ENCODE results near the gene SMAD6.

SMAD6 gene

DNA sequence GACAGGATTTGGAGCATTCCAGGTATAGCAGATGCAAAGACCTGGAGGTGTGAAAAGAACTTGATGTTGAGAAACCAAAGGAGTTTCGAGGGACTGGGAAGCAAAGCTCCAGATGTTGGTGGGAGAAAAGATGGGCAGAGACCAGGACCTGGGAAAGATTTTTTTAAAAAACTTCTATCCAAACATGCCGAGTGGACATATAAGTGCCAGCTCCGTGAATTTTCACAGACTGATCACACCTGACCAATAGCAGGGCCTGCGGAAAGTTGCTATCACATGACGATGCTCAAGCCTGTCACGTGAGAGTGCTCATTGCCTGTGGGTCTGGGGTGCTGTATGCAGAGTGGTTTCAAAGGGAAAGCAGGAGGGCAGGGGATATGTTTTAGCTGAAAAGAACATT, 19.9 kb downstream of the SMAD6 start:
- DNase-seq, result no peak

DNA sequence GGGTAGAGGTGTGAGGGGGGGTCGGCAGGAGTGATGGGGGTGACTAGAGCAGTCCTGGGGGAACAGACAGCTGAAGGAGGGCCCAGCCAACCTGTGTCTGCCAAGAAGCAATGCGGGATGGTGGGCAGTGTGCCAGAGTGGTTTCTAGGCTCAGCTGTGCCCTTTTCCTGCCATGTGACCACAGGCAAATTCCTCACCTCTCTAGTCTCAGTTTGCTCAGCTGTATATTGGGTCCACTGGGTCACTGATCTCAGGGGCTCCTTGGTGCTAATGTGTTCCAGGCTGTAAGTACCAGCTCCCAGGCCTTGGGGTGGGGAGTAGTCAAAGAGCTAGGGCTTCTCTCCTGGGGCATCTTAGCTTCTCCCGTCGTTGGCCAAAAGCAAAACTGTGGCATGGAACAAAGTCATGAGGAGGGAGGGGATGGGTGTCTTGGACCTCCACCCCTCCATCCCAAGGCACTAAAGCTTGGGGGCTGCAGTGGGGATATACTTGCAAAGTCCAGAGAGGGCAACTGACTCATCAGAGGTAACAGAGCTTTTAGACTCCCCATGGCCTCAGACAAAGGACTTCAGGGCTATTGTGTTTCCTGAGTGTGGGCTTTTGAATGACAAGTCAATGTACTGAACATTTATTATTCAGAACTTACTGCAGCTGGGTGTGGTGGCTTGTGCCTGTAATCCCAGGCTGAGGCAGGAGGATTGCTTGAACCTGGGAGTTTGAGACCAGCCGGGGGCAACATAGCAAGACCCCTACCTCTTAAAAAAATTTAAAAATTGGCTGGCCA, 20.9 kb downstream of the SMAD6 start:
- no peak for DNase-seq

DNA sequence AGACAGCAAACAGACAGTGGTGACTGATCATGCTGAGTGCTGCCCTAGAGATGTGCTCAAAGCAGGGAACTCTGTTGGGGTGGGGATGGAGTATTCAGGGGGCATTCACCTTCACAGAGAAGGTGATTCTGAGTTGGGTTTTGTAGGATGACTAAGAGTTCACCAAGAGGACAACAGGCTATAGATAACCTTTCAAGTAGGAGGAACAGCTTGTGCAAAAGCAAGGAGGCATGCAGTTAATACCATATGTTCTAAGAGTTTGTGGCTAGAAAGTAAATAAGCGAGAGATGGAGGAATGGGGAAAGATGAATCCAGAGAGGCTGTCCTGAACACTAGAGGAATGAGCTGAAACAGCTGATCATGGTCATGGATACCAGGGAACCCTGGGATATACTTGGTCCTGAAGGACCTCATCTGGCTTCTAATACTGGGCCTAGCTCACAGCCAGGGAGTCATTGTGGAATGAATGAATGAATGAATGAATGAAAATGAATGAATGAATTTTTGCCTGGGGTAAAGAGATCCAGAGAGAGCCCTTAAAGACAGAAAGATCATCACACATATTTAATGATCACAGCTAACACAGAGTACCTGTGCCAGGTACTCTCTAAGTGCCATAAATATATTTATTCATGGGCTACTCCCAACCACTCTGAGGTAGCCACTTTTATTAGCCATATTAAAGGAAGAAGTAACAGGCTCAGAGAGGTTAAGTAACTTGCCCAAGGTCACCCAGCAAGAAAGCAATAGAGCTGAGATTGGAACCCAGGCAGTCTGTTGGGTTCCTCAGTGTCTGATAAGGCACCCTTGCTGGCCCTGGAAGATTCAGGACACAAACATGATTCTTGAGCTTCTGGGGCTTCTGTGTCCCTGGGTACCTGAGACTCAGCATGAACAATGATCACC, 22.0 kb downstream of the SMAD6 start:
- no peak for DNase-seq

DNA sequence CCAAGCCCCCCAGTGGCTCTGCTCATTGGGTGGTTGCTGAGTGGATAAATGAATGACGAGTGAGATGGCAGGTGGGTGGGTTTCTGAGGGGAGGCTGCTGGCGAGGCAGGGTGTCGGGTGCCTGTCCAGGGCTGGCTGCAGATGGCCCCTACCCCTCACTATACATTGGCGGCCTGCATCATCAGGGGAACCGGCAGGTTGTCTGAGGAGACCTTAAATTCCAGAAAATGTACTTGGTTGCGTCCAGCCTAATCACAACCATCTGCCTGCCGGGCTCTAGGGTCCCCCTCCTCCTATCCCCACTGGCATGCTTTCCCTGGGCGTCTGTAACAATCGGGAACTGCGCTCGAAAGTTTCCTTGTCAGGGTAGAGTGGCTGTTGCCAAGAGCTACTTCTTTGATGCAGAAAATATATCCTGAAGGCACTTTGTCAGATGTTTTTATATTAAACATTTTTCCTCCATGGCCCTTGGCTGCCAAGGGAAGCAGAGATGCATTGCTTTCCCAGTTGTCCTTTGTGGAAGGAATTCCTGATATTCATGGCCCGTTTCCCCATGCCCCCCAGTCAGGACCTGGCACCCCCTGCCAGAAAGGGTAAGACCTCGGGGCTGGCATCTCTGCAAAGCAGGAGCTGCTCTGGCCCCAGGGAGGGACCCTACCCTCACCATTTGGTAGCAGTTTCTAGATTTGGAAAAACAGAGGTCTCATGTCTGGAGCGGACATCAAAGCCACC, 22.9 kb downstream of the SMAD6 start:
- no peak for DNase-seq

DNA sequence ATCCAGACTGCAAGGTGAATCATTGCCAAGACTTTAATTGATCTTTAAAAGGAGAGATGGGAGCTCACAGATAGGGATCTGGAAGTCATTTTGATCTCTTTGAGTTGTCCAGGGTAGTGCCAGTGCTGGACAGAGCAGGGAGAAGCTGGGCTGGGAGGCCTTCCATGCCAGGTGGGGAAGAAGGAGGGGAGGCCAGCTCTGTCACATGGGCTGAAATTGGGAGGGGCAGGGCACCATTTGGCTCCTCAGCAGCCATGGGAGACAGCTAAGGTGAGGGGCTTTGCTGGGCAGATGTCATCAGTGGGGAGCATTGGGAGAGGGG, 23.4 kb downstream of the SMAD6 start:
- no peak for DNase-seq

DNA sequence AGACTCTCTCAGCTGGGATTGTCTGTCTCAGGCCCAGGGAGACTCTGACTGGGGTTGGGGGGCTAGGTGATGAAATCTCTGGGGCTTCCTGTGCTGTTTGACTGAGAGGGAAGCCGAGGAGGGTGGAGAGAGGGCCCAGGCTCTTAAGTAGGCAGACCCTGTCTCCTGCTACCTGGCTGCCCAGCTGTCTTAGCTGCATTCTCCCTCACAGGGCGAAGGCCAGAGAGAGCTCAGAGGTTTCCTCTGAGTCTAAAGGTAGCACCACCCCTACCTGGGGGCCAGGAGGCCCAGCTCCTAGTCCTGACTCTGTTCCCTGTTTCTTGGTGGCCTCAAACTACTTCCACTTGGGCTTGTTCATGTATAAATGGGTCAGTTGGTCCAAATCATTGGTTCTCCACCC, 24.4 kb downstream of the SMAD6 start:
- no peak for DNase-seq

DNA sequence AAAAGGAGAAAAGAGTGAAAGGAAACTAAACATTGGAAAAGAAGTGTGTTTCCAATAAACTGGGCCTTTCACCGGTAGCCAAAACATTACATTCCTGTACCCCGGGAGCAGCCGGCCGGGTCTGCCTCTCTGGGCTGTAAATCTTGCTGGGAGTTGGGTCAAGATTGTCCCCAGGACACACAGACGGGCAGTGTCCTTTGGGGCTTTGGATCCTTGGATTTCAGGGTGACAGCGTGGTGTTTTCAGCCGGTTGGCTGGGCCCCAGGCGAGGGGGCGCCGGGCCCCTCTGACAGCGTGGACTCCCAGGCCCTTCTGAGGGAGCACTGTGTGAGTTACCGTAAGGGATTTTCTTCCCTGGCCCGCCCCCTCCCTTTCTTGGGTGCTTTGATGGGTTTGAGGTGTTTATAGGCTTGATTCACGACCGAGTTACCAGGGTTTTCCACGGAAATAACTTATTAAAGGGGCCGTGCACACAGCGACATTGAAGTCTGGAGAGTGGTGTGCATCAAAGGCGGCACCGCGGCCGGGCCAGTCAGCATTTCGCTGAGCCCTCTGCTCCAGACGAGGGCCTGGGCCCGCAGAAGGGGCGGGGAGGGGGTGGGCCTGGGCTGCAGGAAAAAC, 27.4 kb downstream of the SMAD6 start:
- DNase-seq, result no peak

DNA sequence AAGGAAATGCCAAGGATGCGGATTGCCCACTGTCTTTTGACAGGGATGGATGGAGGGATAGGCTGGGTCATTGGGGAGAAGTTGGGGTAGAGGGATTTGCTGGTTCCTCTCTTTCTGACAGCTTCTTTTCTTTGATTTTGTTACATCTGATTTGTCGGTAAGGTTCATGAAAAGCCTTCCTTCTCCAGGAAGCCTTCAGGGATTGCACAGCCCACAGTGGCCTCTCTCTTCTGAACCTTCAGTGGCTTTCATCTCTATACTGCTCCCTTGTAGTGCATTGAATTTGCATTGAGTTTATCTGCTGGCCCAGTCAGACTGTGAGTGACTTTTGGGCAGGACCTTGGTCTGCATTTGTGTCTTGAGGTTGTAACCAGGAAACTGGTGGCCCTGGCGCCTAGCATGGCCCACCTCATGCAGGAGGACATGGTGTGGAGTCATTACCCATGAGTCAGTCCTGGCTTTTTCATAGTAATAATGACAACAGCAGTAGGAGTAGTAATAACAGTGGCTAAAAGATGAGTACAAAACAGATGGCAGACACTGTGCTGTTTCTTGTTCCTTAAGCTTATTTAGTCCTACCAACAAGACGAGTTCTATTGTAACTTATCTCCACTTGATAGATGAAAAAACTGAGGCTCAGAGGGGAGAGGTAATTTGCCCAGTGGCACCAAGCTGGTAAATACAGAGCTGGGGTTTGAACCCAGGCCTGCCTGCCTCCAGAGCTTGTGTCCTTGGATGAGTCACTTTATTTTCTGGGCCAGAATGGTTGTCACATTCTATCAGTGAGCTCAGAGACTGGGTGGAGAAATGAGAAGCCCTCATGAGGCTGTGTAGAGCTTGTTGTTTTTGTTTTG, 28.4 kb downstream of the SMAD6 start:
- no peak for DNase-seq

DNA sequence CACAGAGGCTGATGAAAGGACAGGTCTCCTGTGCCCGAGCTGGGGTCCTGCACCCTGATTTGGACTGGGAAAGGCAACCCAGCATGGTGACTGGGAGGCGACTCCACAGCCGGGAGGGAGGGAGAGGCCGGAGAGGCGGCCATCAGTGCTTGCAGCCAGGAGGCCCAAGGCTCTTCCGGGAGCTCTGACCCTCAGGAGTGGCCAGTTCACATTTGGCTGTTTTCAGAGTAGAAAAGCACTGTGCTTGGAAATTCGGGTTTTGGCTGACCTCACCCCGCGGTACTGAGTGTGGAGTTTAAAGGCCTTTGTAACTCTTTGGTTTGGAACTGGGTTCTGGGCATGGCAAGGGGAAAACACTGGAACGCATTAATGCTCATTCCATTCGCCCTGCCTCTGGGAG, 31.9 kb downstream of the SMAD6 start:
- no peak for DNase-seq

DNA sequence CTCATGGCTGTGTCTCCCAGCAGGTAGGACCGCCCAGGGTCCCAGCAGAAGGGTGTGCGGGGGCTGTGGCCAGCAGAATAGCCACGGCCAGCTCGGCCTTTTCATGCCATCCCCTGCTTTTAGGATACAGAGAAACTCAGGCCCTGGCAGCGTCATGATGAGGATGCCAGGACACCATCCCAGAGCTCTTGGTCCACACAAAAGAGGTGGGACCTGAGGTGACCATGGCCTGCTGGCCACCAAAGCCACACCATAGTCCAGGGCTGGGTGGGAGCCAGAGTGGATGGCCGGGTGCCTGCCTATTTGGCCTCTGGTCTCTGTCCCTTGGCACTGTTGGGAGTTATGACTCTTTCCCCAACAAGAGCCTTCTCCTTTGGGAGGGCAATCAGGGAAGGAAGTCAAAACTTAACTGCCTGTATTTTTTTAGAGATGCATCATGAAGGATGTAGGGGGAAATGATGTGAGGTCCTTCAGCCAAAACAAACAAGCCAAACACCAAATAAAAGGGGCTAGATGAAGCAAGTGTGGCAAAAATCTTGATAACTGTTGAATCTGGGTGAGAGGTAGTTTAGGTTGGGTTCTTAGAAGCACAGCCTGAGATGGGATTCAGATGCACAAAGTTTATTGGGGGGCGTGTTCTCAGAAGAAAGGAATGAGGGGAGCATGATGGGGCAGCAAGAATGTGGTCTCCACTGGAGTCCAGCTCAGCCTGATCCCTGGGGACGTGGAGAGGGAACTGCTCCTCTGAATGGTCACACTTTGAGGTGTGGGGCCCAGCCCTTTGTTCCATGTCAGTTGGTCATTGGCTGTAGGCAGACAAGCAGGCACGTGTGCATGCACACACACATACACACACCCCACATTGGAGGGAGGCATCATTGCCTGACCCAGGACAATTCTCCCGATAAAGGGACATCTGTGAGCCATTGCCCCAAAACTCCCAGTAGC, 33.2 kb downstream of the SMAD6 start:
- DNase-seq, result no peak

DNA sequence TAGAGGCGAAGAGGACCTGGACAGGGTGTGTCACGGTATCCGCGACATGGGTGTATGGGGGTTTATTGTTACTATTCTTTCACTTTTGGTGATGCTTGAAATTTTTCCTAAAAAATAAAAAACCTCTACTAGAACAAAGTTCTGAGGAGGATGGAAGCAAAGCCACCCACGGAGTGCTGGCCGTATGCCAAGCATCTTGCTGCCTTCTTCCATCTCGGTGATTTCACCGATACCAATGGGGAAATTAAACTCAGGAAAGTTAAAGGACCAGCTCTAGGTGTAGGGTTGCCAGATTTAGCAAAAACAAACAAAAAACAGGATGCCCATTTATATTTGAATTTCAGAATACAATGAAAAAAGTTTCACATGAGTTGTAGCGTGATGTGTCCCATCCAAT, 33.9 kb downstream of the SMAD6 start:
- DNase-seq, result no peak

DNA sequence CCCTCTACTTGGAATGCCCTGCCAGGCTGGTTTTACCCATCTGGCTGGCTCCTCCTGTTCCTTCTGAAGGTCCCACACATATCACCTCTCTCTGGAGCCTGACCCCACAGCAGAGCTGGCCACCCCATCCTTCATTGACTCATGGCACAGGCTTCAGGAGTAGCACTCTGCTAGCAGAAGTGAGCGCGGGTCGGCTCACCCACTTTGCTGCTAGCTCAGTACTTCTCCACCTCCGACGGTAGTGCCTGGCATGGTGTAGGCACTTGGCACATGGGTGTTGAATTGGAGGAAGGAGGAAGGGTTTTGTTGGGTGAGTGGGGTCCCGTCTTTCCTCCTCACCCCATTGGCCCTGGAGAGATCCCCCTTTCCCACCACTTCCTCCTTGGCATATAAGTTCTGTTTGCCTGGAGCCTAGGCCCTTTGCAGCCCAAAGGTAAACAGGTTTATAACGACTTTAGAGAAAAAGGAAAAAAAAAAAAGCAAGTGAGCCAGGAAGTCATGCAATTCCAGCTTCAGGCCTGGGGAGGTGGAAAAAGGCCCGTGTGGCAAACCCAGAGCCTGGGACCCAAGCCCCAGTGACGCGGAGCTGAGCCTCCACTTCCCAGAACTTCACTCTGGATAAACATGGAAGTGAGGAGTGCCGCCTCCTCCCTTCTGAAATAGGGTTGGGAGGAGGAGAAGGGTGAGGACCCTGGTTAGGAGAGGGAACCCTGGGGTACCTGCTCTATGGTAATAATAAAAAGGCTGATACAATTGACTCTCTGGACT, 35.4 kb downstream of the SMAD6 start:
- no peak for DNase-seq

DNA sequence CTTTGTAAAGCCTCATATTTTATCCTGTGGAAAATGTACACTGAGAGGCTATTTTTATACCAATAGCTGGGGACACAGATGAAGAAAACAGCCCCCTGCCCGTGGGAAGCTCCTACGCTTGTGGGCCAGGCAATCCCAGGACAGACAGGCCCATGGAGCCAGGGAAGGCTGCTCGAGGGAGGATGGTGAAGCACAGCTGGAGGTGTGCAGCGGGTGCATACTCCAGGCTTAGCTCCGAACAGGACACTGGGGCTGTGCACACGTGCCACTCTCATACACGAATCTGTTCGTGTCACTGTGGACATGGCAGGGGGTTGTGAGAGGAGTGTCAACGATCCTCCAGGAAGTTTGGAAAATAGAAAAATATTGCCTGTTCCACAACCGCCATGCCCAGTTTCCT, 36.1 kb downstream of the SMAD6 start:
- no peak for DNase-seq

DNA sequence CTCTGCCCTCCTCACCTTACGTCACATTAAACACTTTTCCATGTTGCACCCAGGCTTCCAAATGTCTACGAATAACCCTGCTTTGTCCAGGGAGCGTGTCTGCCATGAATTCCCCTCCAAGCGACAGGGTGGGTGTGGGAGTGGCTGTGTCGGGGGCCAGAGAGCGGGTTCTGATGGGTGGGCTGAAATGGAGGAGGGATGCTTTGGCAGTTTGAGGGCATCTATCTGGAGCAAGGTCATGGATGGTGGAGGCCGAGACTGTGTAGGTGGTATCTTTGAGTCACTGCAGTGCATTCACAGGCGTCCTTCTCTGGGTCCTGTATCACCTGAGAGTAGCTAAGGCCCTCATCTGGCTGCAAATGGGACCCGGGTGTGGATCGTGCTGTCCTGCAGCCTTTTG, 36.6 kb downstream of the SMAD6 start:
- no peak for DNase-seq

DNA sequence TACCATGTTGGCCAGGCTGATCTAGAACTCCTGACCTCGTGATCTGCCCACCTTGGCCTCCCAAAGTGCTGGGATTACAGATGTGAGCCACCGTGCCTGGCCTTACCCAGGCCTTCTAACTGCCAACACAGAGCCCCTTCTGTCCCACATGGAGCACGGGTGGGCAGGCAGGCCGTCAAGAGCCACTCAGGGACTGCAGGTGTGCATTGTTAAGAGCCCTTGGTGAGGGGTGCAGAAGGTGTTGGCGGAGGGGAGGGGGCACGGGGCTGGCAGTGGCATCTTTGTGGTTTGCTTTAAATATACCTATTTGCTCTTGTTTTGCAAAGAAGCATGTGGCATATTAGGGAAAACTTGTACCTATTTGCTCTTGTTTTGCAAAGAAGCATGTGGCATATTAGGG, 37.3 kb downstream of the SMAD6 start:
- DNase-seq, result no peak

DNA sequence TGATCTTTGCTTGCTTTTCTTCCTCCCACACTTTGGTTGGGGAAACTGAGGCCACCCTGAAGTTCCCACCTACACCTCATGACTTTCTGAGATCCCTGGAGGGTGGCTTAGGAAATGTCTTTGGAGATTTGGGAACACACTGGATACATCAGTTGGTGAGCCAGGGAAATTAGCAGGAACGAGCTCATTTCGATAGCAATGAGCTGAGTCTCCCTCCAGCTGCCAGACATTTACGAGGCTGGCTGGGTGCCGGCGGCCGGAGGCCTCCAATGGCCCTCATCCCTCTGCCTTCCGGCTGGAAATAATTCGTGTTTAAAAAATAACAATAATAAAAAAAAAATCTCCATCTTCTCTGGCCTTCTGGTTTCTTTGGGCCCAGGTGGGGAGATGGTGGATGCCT, 38.8 kb downstream of the SMAD6 start:
- DNase-seq, result no peak

DNA sequence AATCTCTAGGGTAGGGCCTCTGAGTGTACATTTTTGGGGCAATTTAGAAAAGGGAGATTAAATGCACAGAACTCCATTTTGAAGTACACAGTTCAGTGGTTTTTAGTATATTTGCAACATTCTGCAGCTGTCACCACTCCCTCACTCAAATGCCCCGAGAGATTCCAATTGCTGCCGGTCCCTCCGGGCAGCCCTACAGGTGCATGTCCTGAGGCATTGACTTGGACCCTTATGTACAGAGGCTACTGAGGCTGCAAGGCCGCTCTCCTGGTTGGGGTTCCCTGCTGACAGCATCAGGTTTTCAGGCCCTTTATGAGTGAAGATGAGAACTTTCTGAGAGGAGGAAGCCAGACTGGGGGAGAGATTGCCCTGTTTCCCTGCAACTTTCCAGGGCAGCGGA, 39.6 kb downstream of the SMAD6 start:
- DNase-seq, result no peak

DNA sequence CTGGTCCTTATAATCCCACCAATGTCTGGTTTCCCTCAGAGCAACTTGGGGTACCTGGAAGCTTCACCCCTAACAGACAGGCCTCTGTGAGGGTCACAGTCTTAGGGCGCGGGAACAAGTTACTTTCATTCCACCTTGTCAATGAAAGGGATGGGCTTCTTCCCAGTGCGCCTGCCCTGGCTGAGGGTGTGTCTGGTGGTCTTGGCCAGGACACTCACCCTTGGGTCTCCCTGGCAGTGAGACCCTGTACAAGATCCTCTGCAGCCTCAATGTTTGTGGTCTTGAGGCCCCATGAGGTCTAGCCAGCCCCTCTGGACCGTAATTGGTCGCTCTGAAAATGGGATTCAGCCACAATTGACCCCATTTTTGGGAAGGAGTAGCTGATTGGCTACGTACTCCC, 40.2 kb downstream of the SMAD6 start:
- DNase-seq, result no peak

DNA sequence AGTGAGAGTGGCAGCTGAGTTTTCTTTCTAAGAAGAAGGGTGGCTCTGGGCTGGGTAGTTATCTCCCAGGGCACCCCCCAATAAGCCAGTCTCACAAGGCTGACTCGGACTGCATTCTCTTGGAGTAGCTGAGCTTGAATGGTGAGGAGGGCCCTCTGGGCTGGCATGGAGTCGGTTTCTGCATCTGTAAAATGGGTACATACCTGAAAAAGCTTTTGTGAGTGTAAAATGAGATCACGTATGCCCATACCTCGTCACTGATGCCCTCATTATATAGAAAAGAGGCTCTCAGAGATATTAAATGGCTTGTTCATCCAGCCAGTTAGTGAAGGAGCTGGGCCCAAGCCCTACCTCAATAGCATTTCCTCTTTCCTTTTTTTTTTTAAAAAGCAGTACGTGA, 41.2 kb downstream of the SMAD6 start:
- no peak for DNase-seq

Measured in CD4-positive, alpha-beta T cell treated with Interleukin-15 for 1 hour (primary cell).